ENCODE measurements around the gene TSPAN18.

TSPAN18 gene

GRCh38 chr11:44776551-44777208, 49.9 kb downstream of the TSPAN18 start:
- no peak for TF ChIP-seq CTCF (IDR thresholded peaks at IDR 0.05; ENCODE audit: borderline replicate concordance, control extremely low read depth, extremely low read depth, insufficient read depth, missing control alignments)
- no peak for DNase-seq (ENCODE audit: low spot score)
- in situ Hi-C loops (cut with MboI; ENCODE audit: low sequenced_read_pairs, unreplicated experiment), result loop anchor here (10.0 kb wide), 1 partner anchor 152 kb away; no protein-coding TSS in a partner anchor

DNA sequence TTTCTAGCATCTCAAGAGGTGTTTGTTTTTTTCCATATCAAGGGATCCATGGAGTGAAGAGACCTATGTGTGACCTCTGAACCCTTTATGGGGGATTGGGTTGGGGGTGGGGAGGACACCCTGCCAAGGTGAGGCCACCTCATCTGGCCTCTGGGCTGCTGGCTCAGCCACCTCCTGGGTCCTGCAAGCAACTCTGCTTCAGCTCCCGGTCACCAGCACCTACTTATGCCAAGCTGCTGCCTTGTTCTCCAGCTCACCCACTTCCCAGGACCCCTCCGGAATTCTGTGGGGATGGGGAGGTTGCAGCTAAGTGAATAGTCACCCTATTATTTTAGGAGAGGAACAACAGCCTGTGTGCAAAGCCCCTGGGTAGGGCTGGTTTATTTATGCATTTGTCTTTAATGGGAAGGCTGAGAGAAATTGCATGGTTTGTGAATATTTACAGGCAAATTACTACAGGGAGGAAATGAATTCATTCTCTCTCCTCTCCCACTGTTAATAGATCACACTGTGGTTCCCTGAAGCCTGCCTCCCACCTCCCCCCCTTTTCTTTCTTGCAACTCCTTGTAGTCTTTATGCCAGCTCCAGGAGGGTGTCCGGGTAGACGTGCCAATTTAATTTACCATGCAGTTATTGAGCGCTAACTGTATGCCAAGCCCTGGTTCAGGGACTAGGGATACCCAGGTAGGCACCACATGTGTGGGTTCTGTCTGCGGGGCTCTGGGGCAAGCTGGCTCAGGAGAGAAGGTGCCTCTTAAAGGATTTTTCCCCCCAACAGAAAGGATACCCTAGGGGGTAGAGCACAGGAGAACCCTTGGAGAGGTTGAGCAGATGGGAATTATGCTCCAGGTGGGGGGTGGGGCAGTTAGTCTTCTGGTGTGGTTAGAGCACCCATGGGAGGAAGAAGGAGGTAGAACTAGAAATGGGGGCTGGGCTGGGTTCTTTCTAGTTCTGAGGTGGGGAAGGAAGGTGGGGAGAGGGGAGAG, 50.7 kb downstream of the TSPAN18 start:
- DNase-seq (ENCODE audit: low spot score), result no peak
- in situ Hi-C loops (cut with MboI; ENCODE audit: low sequenced_read_pairs, unreplicated experiment), result loop anchor here (10.0 kb wide), 1 partner anchor 153 kb away; no protein-coding TSS in a partner anchor
- TF ChIP-seq CTCF (IDR thresholded peaks at IDR 0.05; ENCODE audit: borderline replicate concordance, control extremely low read depth, extremely low read depth, insufficient read depth, missing control alignments), result no peak

GRCh38 chr11:44778195-44779100, 51.7 kb downstream of the TSPAN18 start:
- no peak for TF ChIP-seq CTCF (IDR thresholded peaks at IDR 0.05; ENCODE audit: borderline replicate concordance, control extremely low read depth, extremely low read depth, insufficient read depth, missing control alignments)
- in situ Hi-C loops (cut with MboI; ENCODE audit: low sequenced_read_pairs, unreplicated experiment), result loop anchor here (10.0 kb wide), 1 partner anchor 154 kb away; no protein-coding TSS in a partner anchor
- DNase-seq (ENCODE audit: low spot score), result no peak

GRCh38 chr11:44779736-44780520, 53.2 kb downstream of the TSPAN18 start:
- DNase-seq (ENCODE audit: low spot score), result no peak
- TF ChIP-seq CTCF (IDR thresholded peaks at IDR 0.05; ENCODE audit: borderline replicate concordance, control extremely low read depth, extremely low read depth, insufficient read depth, missing control alignments), result no peak
- in situ Hi-C loops (cut with MboI; ENCODE audit: low sequenced_read_pairs, unreplicated experiment), result loop anchor here (10.0 kb wide), 1 partner anchor 155 kb away; no protein-coding TSS in a partner anchor

- no peak for DNase-seq (ENCODE audit: low spot score)
- in situ Hi-C loops (cut with MboI; ENCODE audit: low sequenced_read_pairs, unreplicated experiment), result no loop called here
- TF ChIP-seq CTCF (IDR thresholded peaks at IDR 0.05; ENCODE audit: borderline replicate concordance, control extremely low read depth, extremely low read depth, insufficient read depth, missing control alignments), result no peak
These were observed 54.3 kb downstream of the TSPAN18 start for GRCh38 chr11:44780940-44781631.

Data from GM13976 (cell line).